Osteoblast (primary cell): Measurements from ENCODE around the gene ORM1. TPM values are rescaled to one million over a fixed set of nuclear protein-coding genes. Genes with fewer than 3 reads are reported as not detected.
"Not testable (repeated sequence)": the region's sequence is repeated elsewhere in the genome, so short reads cannot be mapped to it uniquely, and the experiment has no call there.

Experiments
- DNase-seq: peaks from one replicate; pipeline ENCODE4 v3.0.0; 2011; ENCODE audit warnings: low spot score, mixed read lengths; ENCODE audit not compliant: insufficient read length; ENCODE audit errors: missing footprints
- H2AFZ ChIP-seq: 2 replicates; pipeline ENCODE4 v1.6.0; 2011; ENCODE audit warnings: mild to moderate bottlenecking, low read length
- H3K27ac ChIP-seq: 2 replicates; pipeline ENCODE4 v1.5.1; 2011; ENCODE audit warnings: mild to moderate bottlenecking, low read depth, low read length, moderate library complexity
- H3K27me3 ChIP-seq: 2 replicates; pipeline ENCODE4 v1.6.0; 2012; ENCODE audit warnings: mild to moderate bottlenecking, control low read depth, inconsistent platforms, low read length, moderate library complexity; ENCODE audit not compliant: insufficient read depth
- H3K36me3 ChIP-seq: 2 replicates; pipeline ENCODE4 v1.5.1; 2011; ENCODE audit warnings: mild to moderate bottlenecking, low read length, control low read depth, moderate library complexity; ENCODE audit not compliant: insufficient read depth
- H3K4me1 ChIP-seq: 2 replicates; pipeline ENCODE4 v1.5.1; 2011; ENCODE audit warnings: mild to moderate bottlenecking, low read length, control low read depth, moderate library complexity; ENCODE audit not compliant: insufficient read depth
- H3K4me2 ChIP-seq: 2 replicates; pipeline ENCODE4 v1.6.0; 2011; ENCODE audit warnings: mild to moderate bottlenecking, low read length; ENCODE audit not compliant: insufficient read depth
- H3K4me3 ChIP-seq: fragments of 200-600 bp; sonication (generic); 3 replicates; pipeline ENCODE4 v1.5.1; 2012; ENCODE audit warnings: mild to moderate bottlenecking, low read length, inconsistent platforms; ENCODE audit not compliant: insufficient read depth
- H3K79me2 ChIP-seq: 2 replicates; pipeline ENCODE4 v1.6.0; 2012; ENCODE audit warnings: mild to moderate bottlenecking, low read length, control low read depth, inconsistent platforms; ENCODE audit not compliant: insufficient read depth
- H3K9me3 ChIP-seq: 2 replicates; pipeline ENCODE4 v1.5.1; 2011; ENCODE audit warnings: low read depth, low read length, control low read depth
- H4K20me1 ChIP-seq: 2 replicates; pipeline ENCODE4 v1.6.0; 2012; ENCODE audit warnings: mild to moderate bottlenecking, low read length, control low read depth; ENCODE audit not compliant: insufficient read depth
- CTCF ChIP-seq: IDR thresholded peaks from 2 replicates; pipeline ENCODE4 v1.5.1; 2011; ENCODE audit warnings: mild to moderate bottlenecking, low read depth, low read length, moderate library complexity; ENCODE audit errors: extremely low read depth
- total RNA-seq: library from RNA; depleted of rRNA; stranded (reverse); fragments of >200 nt; gene quantifications from 2 replicates; pipeline ENCODE4 v1.2.3, GENCODE V29; 2012

ORM1 gene
- not detected in 2 replicates for total RNA-seq

GRCh38 chr9:114322831-114323531, at the start of gene ORM1:
TSS of gene ORM1 (plus strand) at chr9:114323098. CDS start at chr9:114323134, 36 bp downstream.
- H3K27ac ChIP-seq: peak within 1 kb of the TSS; percentile 43
- not testable (repeated sequence) for H4K20me1 ChIP-seq
- peak within 1 kb of the TSS; percentile 29 for H3K4me2 ChIP-seq

GRCh38 chr9:114273461-114273881, 49.4 kb upstream of the ORM1 start:
- TF ChIP-seq CTCF: no peak

More at GRCh38 chr9:114322831-114323531, at the start of gene ORM1:
- H3K9me3 ChIP-seq, H3K4me3 ChIP-seq, H3K79me2 ChIP-seq, DNase-seq, H3K27me3 ChIP-seq, H3K4me1 ChIP-seq, H3K36me3 ChIP-seq, H2AFZ ChIP-seq: not testable (repeated sequence)

GRCh38 chr9:114274217-114274616, 48.7 kb upstream of the ORM1 start:
- TF ChIP-seq CTCF: no peak
- no peaks in the 10 kb centered on the region for H3K79me2 ChIP-seq
- H3K27ac ChIP-seq: no peak overlapping the region
- peak; percentile 10 for DNase-seq
- H3K4me1 ChIP-seq: peaks cover 27% of the 10 kb centered on the region
- no peaks in the 10 kb centered on the region for H3K27me3 ChIP-seq
- peaks cover 10% of the 10 kb centered on the region for H3K36me3 ChIP-seq
- H4K20me1 ChIP-seq: peaks cover 6% of the 10 kb centered on the region
- no peak overlapping the region for H2AFZ ChIP-seq
- H3K9me3 ChIP-seq: no peaks in the 10 kb centered on the region
- no peak overlapping the region for H3K4me2 ChIP-seq
- H3K4me3 ChIP-seq: no peak overlapping the region

More at GRCh38 chr9:114273461-114273881, 49.4 kb upstream of the ORM1 start:
- H3K4me2 ChIP-seq: no peak overlapping the region
- no peaks in the 10 kb centered on the region for H3K79me2 ChIP-seq
- no peak overlapping the region for H2AFZ ChIP-seq
- no peak overlapping the region for H3K27ac ChIP-seq
- H4K20me1 ChIP-seq: peaks cover 6% of the 10 kb centered on the region
- H3K4me1 ChIP-seq: peaks cover 19% of the 10 kb centered on the region
- no peak overlapping the region for H3K4me3 ChIP-seq
- H3K27me3 ChIP-seq: no peaks in the 10 kb centered on the region
- DNase-seq: peak; percentile 66
- H3K36me3 ChIP-seq: peaks cover 10% of the 10 kb centered on the region
- no peaks in the 10 kb centered on the region for H3K9me3 ChIP-seq

- DNase-seq: peak; percentile 83
- Histone ChIP-seq H3K27me3 (no peaks in the 10 kb centered on the region), H3K4me2 (no peak overlapping the region), H3K27ac (no peak overlapping the region), H2AFZ (no peak overlapping the region), H3K9me3 (no peaks in the 10 kb centered on the region), H3K79me2 (no peaks in the 10 kb centered on the region), H4K20me1 (peaks cover 6% of the 10 kb centered on the region), H3K36me3 (no peaks in the 10 kb centered on the region), H3K4me1 (peaks cover 30% of the 10 kb centered on the region), H3K4me3 (no peak overlapping the region)
- TF ChIP-seq CTCF: no peak
Observed at GRCh38 chr9:114275246-114276004, 47.5 kb upstream of the ORM1 start.
